HG03521 (cell line): ENCODE measurements around the gene AKR1E2.

ENCODE experiments used
- ATAC-seq: cut with Tn5 transposase; IDR thresholded peaks from one replicate; pipeline ENCODE4 v1.9.1; 2021; ENCODE audit warnings: mild to moderate bottlenecking, moderate library complexity; ENCODE audit not compliant: unreplicated experiment

The AKR1E2 gene

DNA sequence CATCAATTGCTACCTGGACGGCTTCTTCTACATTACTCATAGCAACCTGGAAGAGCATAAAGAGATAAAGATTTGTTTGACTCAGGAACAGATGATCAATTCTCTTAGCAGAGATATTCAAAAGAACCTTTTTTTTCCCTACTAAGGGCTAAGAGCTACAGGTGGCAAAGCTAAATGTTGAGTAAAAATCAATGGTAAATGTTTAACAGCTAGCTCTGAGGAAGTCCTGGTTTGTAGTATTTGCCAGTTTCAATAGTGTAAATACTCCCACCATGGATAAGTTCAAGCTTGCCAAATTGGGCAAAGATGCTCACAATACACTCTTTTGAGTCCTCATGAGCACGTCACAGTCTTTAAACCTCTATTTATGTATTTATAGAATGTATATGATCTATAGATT, 64.0 kb downstream of the AKR1E2 start:
- no peak for ATAC-seq

GRCh38 chr10:4892681-4893080, 66.7 kb downstream of the AKR1E2 start:
- no peak for ATAC-seq

- no peak for ATAC-seq
Observed at GRCh38 chr10:4894335-4894734, 68.3 kb downstream of the AKR1E2 start.
